HL-60/S4 treated with phorbol 12-myristate 13-acetate at 8.2 ng/mL for 4 days and 3 days (cell line): ENCODE data around the gene EIF5A.

Source experiments
- in situ Hi-C: fragments of 300-500 bp; cut with MboI; formaldehyde crosslinking; loops from 2 replicates; pipeline ENCODE4 v1.15.0; 2022; ENCODE audit warnings: low sequenced_read_pairs

Gene EIF5A

DNA sequence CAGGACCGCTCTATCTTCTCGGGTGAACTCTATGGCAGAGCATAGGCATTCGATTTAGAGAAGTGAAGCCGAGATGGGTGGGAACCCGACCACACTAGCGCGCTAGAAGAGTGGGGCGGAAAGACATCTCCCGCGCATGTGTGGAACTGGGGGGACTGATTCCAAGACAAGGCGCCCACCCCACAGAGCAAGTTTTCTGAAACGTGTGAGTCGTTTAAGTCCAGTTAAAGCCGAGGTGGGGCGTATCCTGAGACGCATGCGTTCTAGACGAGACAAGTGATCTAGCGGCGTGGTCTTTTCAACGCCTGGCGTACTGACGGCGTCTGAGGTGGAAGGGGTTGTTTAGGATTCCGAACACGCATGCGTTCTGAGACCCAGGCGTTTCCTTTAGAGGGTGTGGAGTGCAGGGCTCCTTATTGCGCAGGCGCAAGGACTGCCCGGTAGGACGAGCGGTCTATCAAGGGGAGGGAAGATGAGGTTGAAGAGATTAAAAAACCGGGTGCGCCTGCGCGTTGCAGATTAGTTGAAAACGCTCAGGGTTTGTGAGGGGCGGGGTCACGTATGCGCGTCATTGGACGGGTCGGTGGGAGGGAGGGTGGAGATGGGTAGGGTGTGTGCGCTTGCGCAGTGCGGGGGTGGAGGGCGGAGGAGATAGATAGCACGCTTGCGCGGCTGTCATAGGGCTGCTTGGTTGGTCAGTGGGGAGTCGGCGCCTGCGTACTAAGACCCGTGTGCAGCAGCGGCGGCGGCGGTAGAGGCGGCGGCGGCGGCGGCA lies at the start of gene EIF5A:
EIF5A (plus strand) TSS at position 718 of the 775 bp plus-strand sequence. CDS start 2,008 bp downstream, outside the sequence.
- in situ Hi-C loops = no loop called here

DNA sequence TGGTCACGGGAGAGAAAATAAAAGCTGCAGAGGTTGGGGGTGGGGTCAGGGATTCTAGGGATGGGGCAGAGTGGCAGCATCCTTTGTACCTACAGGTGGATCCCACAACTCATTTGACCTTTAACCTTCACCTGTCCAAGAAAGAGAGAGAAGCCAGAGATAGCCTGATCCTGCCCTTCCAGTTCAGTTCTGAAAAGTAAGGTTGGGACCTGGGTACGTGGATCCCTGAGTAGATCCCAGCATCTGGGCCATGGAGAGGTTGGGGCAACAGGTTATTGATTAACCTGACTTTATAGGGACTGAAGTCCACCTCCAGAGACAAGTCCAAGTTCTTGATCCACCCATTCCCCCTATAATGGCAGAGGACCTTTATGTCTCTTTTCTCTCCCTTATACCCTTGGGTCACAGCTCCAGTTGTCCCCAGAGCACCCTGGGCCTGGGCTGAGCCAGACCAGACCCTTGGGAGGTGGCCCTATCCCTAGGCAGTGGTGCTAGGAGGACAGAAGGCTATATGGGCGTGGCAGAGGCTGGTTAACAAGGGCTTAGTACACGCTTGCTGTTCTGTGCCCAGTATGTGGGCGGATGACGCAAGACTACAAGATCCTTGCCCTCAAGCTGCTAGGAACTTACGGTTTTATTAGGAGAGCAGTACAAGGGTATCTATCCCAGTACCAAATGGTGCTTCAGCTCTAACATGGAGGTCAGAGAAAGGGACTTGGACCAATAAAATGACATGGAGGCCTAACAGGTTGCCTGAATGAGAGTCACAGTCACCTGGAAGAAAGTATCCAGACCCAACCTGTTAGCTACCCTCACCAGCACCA lies 48.5 kb upstream of the EIF5A start:
- in situ Hi-C loops = no loop called here

DNA sequence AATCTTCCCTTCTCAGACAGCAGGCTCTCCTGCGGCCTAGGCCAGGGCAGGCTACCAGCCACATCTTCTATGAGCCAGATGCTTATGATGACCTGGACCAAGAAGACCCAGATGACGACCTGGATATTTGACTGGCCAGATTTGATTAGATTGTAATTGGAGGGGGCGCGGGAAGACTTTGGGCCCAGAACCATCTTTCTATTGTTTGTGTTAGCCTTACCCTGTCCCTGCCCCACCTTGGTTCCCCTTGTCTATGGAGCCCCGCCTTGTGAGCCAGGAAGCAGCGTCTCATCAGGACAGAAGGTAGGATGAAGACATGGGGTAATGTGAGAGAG lies 47.9 kb upstream of the EIF5A start:
- in situ Hi-C loops = no loop called here

- in situ Hi-C loops = no loop called here
These were observed 47.3 kb upstream of the EIF5A start for GRCh38 chr17:7260151-7260550.

DNA sequence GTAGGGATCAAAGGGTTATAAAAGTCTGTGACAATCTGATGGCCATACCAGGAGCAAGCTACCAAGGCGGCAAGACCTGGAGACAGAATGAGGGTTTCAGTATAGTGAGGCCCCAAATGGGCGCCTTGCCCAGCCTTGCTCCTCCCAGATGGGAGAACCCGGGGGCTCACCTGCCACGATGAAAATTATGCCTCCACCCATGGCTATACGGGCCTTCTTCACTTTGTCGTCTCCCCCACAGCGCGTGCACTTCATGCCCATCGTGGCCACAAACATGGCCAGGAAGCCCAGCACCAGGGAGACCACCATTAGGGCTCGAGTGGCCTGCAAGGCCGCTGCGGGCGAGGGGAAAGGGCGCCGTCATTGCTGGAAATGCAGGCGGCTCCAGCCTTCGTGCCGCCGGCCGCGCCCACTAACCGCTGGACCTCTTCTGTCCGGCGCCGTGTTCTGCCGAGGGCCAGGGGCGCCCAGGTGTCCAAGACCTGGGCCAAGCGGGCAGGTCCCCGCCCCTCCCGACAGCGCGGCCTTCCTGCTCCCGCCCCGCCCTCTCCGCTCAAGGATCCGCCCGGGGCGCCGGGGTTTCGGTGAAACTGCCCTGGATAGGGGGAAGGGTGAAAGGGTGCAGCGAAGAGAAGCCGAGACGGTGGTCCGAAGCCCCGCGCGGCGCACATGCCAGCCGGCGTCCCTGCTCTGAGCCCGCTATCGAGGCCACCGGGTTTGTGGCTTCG lies 46.6 kb upstream of the EIF5A start:
- in situ Hi-C loops = no loop called here

DNA sequence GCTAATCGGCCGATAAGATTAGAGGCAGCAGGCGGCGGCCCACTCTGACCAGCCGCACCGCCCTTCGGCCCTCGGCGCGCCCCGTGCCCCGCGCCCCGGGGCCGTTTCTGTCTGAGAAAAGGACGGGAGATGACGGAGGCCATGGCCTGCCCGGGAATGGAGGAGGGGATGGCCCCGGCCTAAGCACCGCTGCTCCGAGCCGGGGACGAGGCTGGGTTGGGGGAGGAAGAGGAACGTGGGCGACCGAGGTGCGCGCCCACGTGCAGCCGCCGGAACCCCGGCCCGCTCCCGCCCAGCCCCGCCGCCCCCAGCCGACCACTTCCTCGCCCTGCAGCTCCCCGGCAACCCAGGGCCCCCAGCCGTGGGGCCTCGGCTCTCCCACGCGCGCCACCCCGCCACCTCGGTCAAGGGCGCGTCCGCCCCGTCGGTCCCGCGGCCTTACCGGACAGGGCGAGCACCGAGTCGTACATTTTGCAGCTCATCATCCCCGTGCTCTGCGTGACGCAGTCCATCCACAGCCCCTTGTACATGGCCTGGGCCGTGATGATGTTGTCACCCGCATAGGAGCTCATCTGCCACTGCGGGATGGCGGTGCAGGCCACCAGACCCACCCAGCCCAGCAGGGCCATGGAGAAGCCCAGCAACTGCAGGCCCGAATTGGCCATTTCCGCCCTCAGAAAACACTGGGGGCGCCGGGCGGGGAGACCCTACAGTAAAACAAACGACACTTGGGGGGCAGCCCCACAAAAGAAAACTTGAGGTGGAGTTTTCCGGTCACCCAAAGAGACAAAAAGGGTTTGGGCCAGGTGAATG lies 45.8 kb upstream of the EIF5A start:
- in situ Hi-C loops = no loop called here

DNA sequence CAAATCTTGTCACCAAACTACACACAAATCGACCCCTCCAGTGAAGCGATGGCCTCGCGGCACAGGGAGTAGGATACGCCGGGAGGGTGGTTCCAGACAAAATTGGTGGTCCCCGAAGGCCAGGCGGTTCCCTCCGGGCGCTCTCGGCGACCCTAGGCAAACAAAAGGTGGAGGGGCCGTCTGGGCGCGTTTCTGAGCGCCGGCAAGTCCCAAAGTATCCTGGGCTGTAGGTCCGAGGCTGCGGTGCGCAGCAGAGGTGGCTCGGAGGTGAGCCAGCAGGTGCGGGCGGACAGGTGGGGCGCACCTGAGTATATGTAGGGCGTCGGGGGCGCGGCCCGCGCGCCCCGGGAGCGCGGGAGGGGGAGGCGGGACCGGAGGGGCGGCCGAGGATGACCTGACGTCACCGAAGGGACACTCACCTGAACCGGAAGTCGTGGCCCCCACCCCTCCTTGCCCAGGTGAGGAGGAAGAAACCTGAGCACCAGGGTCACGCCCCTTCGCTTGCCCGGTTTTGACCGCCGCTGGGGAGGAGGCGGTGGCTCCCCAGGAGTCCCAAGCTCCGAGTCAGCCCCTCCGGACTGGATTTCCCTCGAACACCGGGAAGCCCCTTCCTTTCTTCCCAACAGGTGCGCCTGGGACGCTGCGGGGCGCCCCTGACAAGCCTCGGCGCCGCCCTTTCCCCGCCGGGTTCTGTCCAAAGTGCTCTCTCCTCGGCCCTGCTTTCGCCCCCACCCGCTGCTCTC lies 45.1 kb upstream of the EIF5A start, which contains the start of gene CLDN7:
CLDN7 (minus strand) TSS at position 287 of the 743 bp plus-strand sequence. CDS start 435 bp downstream, outside the sequence.
- in situ Hi-C loops = no loop called here

DNA sequence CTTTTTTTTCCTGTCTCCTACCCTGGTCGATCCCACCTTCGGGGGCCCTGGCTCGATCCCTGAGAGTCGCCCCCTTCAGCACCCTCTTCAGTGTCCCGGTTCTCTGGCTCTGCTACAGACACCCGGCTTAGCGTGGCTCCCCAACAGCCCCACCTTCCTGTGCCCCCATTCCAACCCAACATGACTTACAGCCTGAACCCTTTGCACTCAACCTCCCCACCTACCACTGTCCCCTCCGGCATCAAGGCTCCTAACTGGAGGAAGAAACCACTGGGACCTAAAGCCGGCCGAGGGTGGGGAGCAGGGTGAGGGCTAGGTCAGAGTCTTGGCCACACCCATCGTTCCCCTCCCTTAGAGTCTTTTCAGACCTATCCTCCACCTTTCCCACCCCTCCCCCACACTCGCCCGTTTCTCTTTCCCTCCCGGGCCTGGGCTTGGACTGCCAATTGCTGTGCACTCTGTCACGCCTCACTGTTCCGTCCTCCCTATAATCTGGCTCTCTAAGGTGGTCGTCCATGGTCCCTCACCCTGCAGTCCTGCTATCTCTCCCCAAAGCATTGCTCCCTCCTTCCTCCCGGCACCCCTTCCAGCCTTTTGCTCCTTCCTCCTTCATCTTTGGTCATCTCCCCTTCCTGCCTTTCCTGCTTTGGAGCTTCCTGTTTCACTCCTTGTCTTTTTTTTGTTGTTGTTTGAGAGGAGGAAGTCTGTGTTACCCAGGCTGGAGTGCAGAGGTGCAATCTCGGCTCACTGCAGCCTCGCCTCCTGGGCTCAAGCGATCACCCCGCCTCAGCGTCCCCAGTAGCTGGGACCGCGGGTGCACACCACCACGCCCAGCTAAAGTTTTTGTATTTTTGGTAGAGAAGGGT lies 44.3 kb upstream of the EIF5A start:
- in situ Hi-C loops = no loop called here

DNA sequence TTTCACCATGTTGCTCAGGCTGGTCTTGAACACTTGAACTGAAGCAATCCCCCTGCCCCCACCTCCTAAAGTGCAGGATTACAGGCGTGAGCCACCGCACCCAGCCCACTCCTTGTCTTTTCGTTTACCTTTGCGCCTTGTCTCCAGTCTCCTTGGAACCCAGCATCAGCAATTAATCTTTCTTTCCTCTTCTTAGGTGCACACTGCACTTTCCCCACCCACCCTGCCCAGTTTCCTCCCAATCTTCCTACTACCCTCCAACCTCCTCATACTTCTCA lies 43.7 kb upstream of the EIF5A start:
- in situ Hi-C loops = no loop called here

DNA sequence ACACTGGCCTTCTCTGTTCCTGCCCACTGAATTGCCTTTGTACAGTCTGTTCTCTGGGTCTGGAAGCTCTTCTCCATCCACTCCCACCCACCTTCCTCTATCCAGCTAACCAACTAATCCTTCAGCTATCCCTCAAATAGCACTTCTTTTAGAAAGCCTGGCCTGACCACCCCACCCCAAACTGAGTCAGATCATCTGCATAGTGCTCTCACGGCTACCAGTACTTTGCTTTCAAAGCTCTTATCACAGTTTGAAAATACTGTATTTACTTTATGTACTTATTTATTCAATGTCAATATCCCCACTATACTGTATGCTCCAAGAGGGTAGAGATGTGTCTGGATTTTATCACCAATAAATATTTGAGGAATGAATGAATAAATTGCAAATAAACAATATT lies 40.6 kb upstream of the EIF5A start:
- in situ Hi-C loops = no loop called here

DNA sequence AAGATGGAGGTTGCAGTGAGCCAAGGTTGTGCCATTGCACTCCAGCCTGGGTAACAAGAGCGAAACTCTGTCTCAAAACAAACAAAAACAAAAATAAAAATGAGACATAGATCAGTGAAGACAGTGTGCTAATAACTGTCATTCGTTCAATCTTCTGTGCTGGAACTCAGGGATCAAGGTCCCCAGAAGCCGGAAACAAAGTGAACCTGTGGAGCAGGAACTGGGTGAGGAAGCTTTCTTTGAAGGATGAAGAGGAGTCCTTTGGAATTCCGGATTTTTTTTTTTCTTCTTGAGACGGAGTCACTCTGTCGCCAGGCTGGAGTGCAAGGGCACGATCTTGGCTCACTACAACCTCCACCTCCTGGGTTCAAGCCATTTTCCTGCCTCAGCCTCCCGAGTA lies 28.0 kb upstream of the EIF5A start:
- in situ Hi-C loops = no loop called here

DNA sequence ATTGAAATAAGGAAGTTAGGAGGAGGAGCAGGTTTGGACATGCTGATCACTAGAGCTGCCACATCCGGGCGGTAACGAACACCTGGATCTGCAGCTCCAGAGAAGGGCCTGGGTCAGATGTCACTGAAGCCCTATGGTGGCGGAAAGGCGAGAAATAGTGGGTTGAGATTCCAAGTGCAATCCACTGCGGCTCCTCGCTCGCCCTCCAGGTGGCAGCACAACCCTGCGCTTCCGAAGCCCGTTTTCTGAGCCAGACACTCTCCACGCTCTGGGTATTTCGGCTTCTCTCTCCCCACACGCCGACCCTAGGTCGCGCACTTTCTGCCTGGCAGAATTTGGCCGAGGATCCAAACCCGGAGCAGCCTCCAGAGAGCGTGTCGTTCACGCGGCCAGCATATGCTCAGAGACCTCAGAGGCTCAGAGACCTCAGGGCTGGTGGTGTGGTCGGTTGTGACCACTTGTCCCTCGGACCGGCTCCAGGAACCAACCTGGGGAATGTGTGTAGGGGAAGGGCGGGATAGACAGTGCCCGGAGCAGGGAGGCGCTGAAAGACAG lies 26.8 kb upstream of the EIF5A start:
- in situ Hi-C loops = no loop called here

- in situ Hi-C loops = no loop called here
These were observed 26.1 kb upstream of the EIF5A start, which contains the start of gene SLC2A4 for GRCh38 chr17:7281074-7281952. Gene SLC2A4 (plus strand): TSS chr17:7281718. CDS start chr17:7281935, 217 bp downstream.

DNA sequence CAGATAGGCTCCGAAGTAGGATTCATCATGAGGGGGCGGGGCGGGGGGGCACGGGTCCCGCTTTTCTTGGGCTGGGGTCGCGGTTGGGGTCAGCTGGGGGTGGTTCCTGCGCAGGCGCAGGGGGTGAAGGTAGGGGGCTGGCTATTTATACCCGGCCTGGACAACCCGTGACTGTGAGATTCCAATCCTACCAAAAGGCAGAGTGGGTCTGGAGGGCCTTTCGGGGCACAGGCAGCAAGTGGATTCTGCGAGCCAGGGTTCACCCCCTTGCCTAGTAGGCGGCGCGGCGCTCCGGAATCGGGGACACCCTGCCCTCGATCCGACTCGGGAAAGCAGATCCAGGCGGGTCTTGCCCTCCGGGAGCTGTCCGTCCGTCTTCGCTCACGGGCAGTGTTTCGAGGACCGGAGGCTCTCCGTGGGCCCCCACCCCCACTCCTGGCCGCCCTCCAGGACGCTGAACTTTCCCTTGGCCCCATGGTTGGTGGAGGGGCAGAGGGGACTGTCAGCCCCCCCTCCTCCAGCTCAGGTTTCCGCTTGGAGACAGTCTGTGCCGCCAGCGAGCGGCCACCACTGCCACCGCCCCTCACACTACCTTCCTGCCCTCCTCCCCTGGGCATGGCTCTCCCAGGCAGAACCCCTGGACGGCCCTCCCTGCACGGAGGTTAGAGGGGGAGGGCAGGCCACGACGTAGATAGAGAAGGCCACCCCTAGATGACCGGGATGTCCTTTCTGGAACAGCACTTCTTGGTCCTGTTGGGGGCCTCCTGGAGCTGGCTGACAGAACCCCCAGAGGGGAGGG lies 25.3 kb upstream of the EIF5A start:
- in situ Hi-C loops = no loop called here

- in situ Hi-C loops = no loop called here
These were observed 24.6 kb upstream of the EIF5A start for GRCh38 chr17:7282752-7283321.

- in situ Hi-C loops = no loop called here
These were observed 23.8 kb upstream of the EIF5A start for GRCh38 chr17:7283471-7284216.
